IMR-90 (cell line): ENCODE data around the gene DTHD1. TPM values are rescaled to one million over a fixed set of nuclear protein-coding genes. Genes with fewer than 3 reads are reported as not detected.

Source experiments
- ATAC-seq: fragments of 200-7000 bp; cut with Tn5 transposase; 2 replicates; pipeline ENCODE4 v1.9.1; 2020; ENCODE audit warnings: low read depth, mild to moderate bottlenecking, moderate library complexity
- BruUV-seq: library from RNA; stranded (reverse); fragments of 400-500 nt; replicated peaks from 2 replicates; lab custom pipeline; 2021; lab: Mats Ljungman, UMichigan
- CTCF ChIA-PET: fragments of 300-600 bp; formaldehyde crosslinking; extraction: SDS; loops from one replicate; lab custom pipeline; 2021; ENCODE audit warnings: antibody characterized with exemption; lab: Yijun Ruan, JAX
- POLR2A ChIA-PET: fragments of 300-600 bp; sonication (Branson Sonifier 250); formaldehyde crosslinking; loops from one replicate; lab custom pipeline; 2022; ENCODE audit warnings: antibody characterized with exemption; ENCODE audit not compliant: unreplicated experiment; lab: Charles Lee
- DNase-seq: peaks from one replicate; pipeline ENCODE4 v3.0.0; 2013
- H2AFZ ChIP-seq: replicated peaks from 2 replicates; pipeline ENCODE3; 2013; ENCODE audit warnings: low read length, mild to moderate bottlenecking; ENCODE audit not compliant: poor library complexity
- H2AK5ac ChIP-seq: 2 replicates; pipeline ENCODE4 v1.6.1; 2013; ENCODE audit warnings: low read depth, low read length, inconsistent platforms
- H2AK9ac ChIP-seq: replicated peaks from 2 replicates; pipeline ENCODE3; 2013; ENCODE audit warnings: mild to moderate bottlenecking, low read depth, low read length, moderate library complexity; ENCODE audit not compliant: poor library complexity
- H2BK120ac ChIP-seq: 2 replicates; pipeline ENCODE4 v1.6.1; 2013; ENCODE audit warnings: low read depth, low read length, inconsistent platforms
- H2BK15ac ChIP-seq: 3 replicates; pipeline ENCODE4 v1.6.1; 2013; ENCODE audit warnings: low read depth, low read length, inconsistent platforms
- H2BK20ac ChIP-seq: 2 replicates; pipeline ENCODE4 v1.6.1; 2013; ENCODE audit warnings: low read depth, mild to moderate bottlenecking, inconsistent platforms, low read length, moderate library complexity
- H2BK5ac ChIP-seq: 2 replicates; pipeline ENCODE4 v1.6.1; 2013; ENCODE audit warnings: mild to moderate bottlenecking, low read depth, low read length, inconsistent platforms; ENCODE audit not compliant: poor library complexity, severe bottlenecking
- H3K14ac ChIP-seq: replicated peaks from 2 replicates; pipeline ENCODE4 v1.6.1; 2013; ENCODE audit warnings: low read depth, low read length, inconsistent platforms
- H3K18ac ChIP-seq: 2 replicates; pipeline ENCODE4 v1.6.1; 2013; ENCODE audit warnings: low read depth, low read length, control low read depth
- H3K23ac ChIP-seq: 2 replicates; pipeline ENCODE4 v1.6.1; 2013; ENCODE audit warnings: low read depth, low read length, inconsistent platforms
- H3K27ac ChIP-seq: 2 replicates; pipeline ENCODE4 v1.5.1; 2013; ENCODE audit warnings: mild to moderate bottlenecking, control low read depth, low read length; ENCODE audit not compliant: insufficient read depth
- H3K27me3 ChIP-seq: 2 replicates; pipeline ENCODE4 v1.6.1; 2013; ENCODE audit warnings: low read length; ENCODE audit not compliant: control insufficient read depth, insufficient read depth
- H3K36me3 ChIP-seq: 2 replicates; pipeline ENCODE4 v1.6.1; 2013; ENCODE audit warnings: low read length, mixed read lengths; ENCODE audit not compliant: control insufficient read depth, insufficient read depth
- H3K4ac ChIP-seq: 2 replicates; pipeline ENCODE4 v1.6.1; 2013; ENCODE audit warnings: low read depth, low read length, inconsistent platforms
- H3K4me1 ChIP-seq: 2 replicates; pipeline ENCODE4 v1.6.1; 2013; ENCODE audit warnings: low read length, mixed read lengths; ENCODE audit not compliant: control insufficient read depth, insufficient read depth
- H3K4me2 ChIP-seq: 2 replicates; pipeline ENCODE4 v1.6.1; 2013; ENCODE audit warnings: low read depth, mild to moderate bottlenecking, control low read depth, low read length, moderate library complexity
- H3K4me3 ChIP-seq: 2 replicates; pipeline ENCODE4 v1.5.1; 2013; ENCODE audit warnings: low read depth, mild to moderate bottlenecking, control low read depth, low read length, moderate library complexity; ENCODE audit not compliant: insufficient read depth
- H3K56ac ChIP-seq: 2 replicates; pipeline ENCODE4 v1.6.1; 2013; ENCODE audit warnings: low read length, inconsistent platforms; ENCODE audit not compliant: insufficient read depth; ENCODE audit errors: extremely low read depth
- H3K79me1 ChIP-seq, 2 experiments: 2 replicates each; pipeline ENCODE4 v1.6.1; 2013; ENCODE audit warnings: low read length in 2 of 2, inconsistent platforms in 1 of 2, low read depth in 1 of 2
- H3K9ac ChIP-seq: 2 replicates; pipeline ENCODE4 v1.6.1; 2013; ENCODE audit warnings: low read depth, low read length, control low read depth
- H3K9me1 ChIP-seq: 2 replicates; pipeline ENCODE4 v1.6.1; 2013; ENCODE audit warnings: low read length, inconsistent platforms; ENCODE audit not compliant: insufficient read depth
- H3K9me3 ChIP-seq: 2 replicates; pipeline ENCODE4 v1.6.1; 2013; ENCODE audit warnings: low read length; ENCODE audit not compliant: control insufficient read depth, insufficient read depth
- H4K20me1 ChIP-seq: 2 replicates; pipeline ENCODE4 v1.6.1; 2013; ENCODE audit warnings: low read length, inconsistent platforms; ENCODE audit not compliant: insufficient read depth
- H4K5ac ChIP-seq: 2 replicates; pipeline ENCODE4 v1.6.1; 2013; ENCODE audit warnings: mild to moderate bottlenecking, low read depth, low read length, control low read depth
- H4K8ac ChIP-seq, 2 experiments: 2 replicates each; pipeline ENCODE4 v1.6.1; 2013; ENCODE audit warnings: low read depth in 2 of 2, low read length in 2 of 2, control low read depth in 1 of 2, inconsistent platforms in 1 of 2
- H4K91ac ChIP-seq: 2 replicates; pipeline ENCODE4 v1.6.1; 2013; ENCODE audit warnings: low read depth, low read length, inconsistent platforms; ENCODE audit not compliant: insufficient read depth
- NFE2L2 ChIP-seq: fragments of 150-350 bp; IDR thresholded peaks from 2 replicates; pipeline ENCODE4 v1.6.1; 2016; ENCODE audit warnings: low read depth, mild to moderate bottlenecking, low read length
- SMC3 ChIP-seq: fragments of 150-350 bp; IDR thresholded peaks from 2 replicates; pipeline ENCODE4 v1.6.1; 2016; ENCODE audit warnings: low read depth, mild to moderate bottlenecking, antibody characterized with exemption, low read length, moderate library complexity
- WGBS, 2 experiments: methylation state at CpG; one replicate each; pipeline versions ENCODE4 v1.1.5 to v1.1.7; 2013; ENCODE audit warnings: missing lambda C conversion rate in 2 of 2; ENCODE audit not compliant: insufficient read length in 1 of 2; ENCODE audit errors: extremely low coverage in 2 of 2; 5-methylcytosine and 5-hydroxymethylcytosine counted together
- dilution Hi-C: fragments of 300-500 bp; cut with HindIII; formaldehyde crosslinking; loops from one replicate; pipeline ENCODE4 v1.14.3; 2018; ENCODE audit warnings: low sequenced_read_pairs; ENCODE audit not compliant: unreplicated experiment
- in situ Hi-C: fragments of 300-500 bp; cut with MboI; formaldehyde crosslinking; loops from 3 replicates; pipeline ENCODE4 v1.14.3; 2019; ENCODE audit warnings: low sequenced_read_pairs, inconsistent platforms, mixed read lengths
- intact Hi-C: fragments of 100-400 bp; cut with micrococcal nuclease; formaldehyde crosslinking; loops from 2 replicates; pipeline ENCODE4 v1.10.0; 2022
- polyA plus RNA-seq, 3 experiments: library from polyadenylated mRNA; depleted of rRNA; stranded (reverse); fragments of >200 nt; gene quantifications; 2 replicates each; pipeline ENCODE4 v1.2.3, GENCODE V29; 2012; ENCODE audit warnings: low replicate concordance in 1 of 3
- total RNA-seq: library from RNA; depleted of rRNA; stranded (reverse); fragments of >200 nt; gene quantifications from 2 replicates; pipeline ENCODE4 v1.2.3, GENCODE V29; 2012
- TF ChIP-seq, protein P1 (sequence below): conservative IDR thresholded peaks from 2 replicates; pipeline ENCODE4 v1.5.1; 2012; ENCODE audit warnings: mild to moderate bottlenecking, low read depth, low read length, improper control_type of control experiment

The DTHD1 gene
- total and polyA plus RNA-seq, 2 of the 4 experiments (the other 2 are of a cell fraction) = not detected

DNA sequence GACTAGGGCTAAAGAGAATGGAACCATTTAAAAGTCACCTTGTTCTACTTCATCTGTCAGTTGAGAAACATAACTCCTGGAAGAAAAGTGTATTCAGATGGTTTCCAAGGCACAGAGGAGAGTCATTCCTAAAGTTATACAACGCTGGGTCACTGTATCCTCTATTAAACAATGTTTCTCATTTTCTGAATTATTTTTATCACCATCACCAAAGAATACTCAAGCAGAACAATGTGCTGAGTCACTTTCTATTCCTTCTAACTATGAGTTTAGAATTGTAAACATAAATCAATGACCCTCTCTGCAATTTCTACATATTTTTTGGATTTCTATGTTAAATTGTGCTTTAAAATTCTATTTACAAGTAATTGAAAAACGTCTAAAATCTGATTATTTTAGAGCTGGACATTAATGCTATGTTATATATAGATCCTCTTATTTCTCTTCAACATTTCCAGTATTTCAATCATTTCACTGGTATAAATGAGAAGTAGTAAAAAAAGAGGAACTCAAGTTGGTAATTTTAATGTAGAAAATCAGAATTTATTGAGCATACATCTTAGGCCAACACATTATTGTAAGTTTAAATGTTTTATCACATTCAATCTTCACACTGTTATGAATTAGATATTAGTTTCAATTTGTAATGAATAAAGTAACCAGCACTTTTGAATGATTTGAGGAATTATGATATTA, 7.5 kb downstream of the DTHD1 start:
- H2AK9ac ChIP-seq = no peak overlapping the region
- H3K27ac ChIP-seq = no peak overlapping the region
- no peak overlapping the region for H2AK5ac ChIP-seq
- no peak; the same call in 1 of the 2 replicates for ATAC-seq
- H4K20me1 ChIP-seq = no peaks in the 10 kb centered on the region
- no peak overlapping the region for H3K9ac ChIP-seq
- H3K4me3 ChIP-seq = no peak overlapping the region
- no peak overlapping the region for H2BK5ac ChIP-seq
- no peaks in the 10 kb centered on the region for H3K27me3 ChIP-seq
- dilution Hi-C loops (no loop called here), intact Hi-C loops (no loop called here), in situ Hi-C loops (no loop called here)
- no peaks in the 10 kb centered on the region for H3K9me1 ChIP-seq
- H3K18ac ChIP-seq = no peak overlapping the region
- H2BK15ac ChIP-seq = no peak overlapping the region
- WGBS, 2 experiments = no CpG with 5 or more reads among the region's 2 CpGs
- H2BK120ac ChIP-seq = no peak overlapping the region
- H3K9me3 ChIP-seq = no peaks in the 10 kb centered on the region
- H2AFZ ChIP-seq = no peak overlapping the region
- no peaks in the 10 kb centered on the region for H3K36me3 ChIP-seq
- no peak overlapping the region for H4K5ac ChIP-seq
- ChIA-PET CTCF (no interaction called here), POLR2A (no interaction called here)
- no peak overlapping the region for H4K8ac ChIP-seq
- H3K4me1 ChIP-seq = no peaks in the 10 kb centered on the region
- no peaks in the 10 kb centered on the region for H3K79me1 ChIP-seq
- no peak overlapping the region for H3K4ac ChIP-seq
- H3K56ac ChIP-seq = no peak overlapping the region
- no peak overlapping the region for H3K14ac ChIP-seq
- BruUV-seq = no TSS peak
- TF ChIP-seq SMC3 (no peak), NFE2L2 (peak; percentile 59)
- TF ChIP-seq, protein P1, sequence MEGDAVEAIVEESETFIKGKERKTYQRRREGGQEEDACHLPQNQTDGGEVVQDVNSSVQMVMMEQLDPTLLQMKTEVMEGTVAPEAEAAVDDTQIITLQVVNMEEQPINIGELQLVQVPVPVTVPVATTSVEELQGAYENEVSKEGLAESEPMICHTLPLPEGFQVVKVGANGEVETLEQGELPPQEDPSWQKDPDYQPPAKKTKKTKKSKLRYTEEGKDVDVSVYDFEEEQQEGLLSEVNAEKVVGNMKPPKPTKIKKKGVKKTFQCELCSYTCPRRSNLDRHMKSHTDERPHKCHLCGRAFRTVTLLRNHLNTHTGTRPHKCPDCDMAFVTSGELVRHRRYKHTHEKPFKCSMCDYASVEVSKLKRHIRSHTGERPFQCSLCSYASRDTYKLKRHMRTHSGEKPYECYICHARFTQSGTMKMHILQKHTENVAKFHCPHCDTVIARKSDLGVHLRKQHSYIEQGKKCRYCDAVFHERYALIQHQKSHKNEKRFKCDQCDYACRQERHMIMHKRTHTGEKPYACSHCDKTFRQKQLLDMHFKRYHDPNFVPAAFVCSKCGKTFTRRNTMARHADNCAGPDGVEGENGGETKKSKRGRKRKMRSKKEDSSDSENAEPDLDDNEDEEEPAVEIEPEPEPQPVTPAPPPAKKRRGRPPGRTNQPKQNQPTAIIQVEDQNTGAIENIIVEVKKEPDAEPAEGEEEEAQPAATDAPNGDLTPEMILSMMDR = no peak
- H4K91ac ChIP-seq = no peak overlapping the region
- H2BK20ac ChIP-seq = no peak overlapping the region
- DNase-seq = peak; percentile 3
- no peak overlapping the region for H3K4me2 ChIP-seq
- H3K23ac ChIP-seq = no peak overlapping the region
